Eye (tissue), 1 donor: Measurements from ENCODE around the gene COL20A1.

Source experiments
- DNase-seq: peaks from one replicate; pipeline ENCODE4 v3.0.0-alpha.2; 2015

COL20A1 gene

DNA sequence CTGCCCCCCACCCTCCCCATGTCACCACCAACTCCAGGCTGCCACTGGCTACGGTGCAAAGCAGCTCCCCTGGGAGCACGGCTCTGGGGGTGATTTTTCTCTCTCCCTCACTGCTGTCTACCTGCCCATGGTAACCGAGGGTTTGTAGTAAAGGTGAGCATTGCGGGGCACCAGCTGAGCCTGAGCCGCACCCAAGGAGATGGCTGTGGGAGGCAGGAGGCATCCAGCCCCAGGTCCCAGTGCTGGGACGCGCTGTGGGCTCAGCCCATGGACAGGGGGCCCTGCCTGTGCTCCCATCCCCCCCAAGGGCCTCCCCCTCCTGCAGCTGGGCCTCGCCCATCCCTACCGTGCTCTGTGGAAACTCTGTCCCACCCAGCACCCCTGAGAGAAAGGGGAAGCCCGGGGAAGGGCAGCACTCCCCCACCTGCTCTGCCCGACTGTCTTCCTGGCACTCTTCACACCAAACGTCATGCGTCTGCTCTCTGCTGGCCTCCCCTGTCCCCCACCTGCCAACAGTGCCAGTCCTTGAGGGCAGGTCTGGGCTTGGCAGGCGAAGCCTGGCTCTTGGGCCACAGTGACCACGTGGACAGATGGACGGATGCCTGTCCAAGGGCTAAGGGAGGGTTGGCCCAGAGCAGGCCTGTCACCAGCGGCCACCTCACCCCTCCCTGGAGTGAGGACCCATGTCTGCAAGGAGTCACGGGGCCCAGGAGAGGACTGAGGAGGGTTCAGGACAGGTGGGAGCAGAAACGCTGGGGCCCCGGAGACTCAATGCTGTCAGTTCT is 72.0 kb downstream of the COL20A1 start:
- DNase-seq = no peak

DNA sequence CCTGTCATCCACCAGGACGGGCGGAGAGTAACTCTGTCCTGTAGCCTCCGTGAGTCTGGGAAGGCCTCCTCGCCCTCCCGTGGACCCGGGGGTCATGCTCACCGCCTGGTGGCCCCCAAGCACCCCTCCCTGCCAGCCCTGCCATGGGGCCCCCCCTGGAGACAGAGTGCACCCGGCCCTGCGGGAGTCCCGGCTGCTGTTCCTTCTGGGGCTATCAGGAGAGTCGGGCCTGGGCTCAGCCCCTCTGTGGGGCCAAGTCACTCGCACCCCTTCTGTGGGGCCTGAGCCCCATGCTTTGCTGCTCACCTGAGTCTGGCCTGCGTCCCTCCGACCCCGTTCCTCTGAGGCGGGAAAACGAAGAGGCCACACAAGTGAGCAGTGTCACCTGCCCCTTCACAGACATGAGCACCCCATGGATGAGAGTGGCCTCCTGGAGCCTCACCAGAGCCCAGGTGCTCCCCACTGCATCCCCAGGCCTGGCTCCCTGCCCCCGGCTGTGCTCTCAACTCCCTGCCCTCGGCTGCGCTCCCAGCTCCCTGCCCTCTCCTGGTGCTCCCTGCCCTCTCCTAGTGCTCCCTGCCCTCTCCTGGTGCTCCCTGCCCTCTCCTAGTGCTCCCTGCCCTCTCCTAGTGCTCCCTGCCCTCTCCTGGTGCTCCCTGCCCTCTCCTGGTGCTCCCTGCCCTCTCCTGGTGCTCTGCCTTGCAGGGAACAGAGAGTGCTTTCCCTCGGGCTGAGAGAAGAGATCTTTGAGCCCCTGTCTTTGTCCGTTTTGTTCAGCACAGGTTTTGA is 72.8 kb downstream of the COL20A1 start:
- no peak for DNase-seq

DNA sequence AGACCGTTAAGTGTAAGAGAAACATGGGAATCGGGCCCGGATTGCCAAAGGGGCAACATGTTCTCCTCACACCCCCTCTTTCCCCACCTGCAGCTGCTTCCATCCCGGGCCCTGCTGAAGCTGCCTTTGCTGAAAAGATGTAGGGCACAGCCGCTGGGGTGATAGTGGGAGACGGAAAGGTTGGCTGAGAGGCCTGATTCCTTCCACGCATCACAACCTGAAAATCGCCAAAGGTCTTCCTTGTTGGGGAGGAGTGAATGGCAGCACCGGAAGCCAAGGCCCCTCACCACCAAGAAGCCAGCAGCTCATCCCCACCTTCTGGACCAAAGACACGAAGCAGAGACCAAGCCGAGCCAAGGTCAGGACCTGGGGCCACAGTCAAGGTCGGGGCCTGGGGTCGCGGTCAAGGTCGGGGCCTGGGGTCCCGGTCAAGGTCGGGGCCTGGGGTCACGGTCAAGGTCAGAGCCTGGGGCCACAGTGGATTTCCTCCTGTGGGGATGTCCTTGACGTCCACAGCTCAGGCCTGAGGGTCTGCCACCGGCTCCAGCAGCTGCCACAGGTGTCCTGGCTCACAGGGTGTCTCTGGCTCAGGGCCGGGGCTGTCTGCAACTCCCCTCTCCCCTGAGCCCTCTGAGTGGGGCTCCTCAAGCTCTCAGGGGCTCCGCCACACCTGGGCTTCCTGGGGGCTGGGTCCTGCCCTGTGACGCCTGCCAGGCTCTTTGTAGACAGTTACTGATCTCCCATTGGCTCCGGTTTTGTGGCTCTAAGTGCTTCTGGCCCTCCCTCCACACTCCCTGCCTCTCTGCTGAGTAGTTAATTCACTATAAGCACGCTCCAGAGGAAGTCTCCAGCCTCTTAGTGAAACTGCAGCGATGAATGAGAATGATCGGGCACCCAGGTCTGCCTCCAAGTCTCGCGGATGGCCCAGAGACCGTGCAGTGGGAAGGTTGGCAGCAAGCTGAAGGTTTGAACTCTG is 73.7 kb downstream of the COL20A1 start:
- DNase-seq = peak; percentile 84

DNA sequence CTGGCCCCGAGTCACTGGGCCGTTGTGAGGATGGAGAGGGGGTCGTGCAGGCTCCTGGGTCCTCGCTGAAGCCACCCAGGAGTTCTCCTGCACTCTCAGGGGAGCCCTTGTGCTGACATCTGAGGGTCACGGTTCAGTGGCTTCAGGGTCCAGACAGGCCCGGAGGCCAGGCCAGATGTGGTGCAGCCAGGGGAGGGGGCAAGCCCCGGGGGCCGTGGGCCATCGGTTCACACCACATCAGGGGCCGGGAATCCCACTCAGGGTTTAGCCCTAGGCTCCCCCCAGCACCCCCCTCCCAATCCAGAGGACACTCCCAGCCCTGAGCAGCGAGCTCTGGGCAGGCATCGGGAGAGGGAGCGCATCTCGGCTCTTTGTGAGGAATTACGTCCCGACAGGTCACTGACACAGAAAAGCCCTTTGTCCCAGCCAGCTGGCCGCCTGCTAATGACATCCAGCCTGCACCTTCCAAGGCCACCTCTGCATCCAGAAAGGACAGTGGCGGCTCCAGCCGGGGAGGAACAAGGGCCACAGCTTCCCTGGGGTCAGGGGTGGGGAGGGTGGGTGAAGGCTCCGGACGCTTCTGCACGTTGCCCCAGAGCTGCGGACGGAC is 74.6 kb downstream of the COL20A1 start:
- peak; percentile 87 for DNase-seq

DNA sequence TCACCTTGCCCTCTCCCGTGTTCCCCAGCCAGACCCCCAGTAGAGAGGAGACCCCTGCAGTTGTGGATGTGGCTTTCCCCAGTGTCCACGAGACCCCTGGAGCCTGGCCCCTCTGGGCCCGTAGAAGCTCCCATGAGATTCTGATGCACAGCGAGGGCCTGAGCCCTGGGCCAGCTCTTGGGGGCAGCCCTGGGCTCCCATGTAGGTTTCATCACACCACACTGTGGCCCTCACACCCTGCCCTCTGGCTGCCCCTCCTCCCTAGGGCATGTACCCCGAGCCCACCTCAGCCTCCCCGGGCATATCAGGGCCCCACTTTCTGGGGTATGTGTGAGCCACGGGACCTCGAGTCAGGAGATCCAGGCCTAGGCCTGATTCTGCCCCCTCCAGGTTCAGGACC is 75.2 kb downstream of the COL20A1 start:
- no peak for DNase-seq

DNA sequence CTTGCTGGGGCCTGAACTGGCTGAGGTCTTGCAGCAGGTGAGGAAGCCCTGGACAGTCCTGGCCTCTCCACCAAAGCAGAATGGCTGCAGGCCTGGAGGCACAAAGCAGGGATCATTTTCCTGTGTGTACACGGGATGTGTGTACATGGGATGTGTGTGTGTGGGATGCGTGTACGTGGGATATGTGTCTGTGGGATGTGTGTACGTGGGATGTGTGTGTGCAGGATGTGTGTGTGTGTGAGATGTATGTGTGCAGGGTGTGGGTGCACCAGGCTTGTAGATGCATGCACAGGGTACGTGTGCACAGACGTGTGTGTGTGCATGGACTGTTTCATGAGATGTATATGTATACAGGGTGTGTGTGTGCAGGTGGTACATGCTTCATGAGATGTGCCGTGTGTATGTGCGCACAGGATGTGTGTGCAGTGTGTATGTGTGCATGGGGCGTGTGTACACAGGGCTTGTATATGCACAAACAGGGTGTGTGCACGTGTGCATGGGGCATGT is 76.1 kb downstream of the COL20A1 start:
- DNase-seq = no peak

DNA sequence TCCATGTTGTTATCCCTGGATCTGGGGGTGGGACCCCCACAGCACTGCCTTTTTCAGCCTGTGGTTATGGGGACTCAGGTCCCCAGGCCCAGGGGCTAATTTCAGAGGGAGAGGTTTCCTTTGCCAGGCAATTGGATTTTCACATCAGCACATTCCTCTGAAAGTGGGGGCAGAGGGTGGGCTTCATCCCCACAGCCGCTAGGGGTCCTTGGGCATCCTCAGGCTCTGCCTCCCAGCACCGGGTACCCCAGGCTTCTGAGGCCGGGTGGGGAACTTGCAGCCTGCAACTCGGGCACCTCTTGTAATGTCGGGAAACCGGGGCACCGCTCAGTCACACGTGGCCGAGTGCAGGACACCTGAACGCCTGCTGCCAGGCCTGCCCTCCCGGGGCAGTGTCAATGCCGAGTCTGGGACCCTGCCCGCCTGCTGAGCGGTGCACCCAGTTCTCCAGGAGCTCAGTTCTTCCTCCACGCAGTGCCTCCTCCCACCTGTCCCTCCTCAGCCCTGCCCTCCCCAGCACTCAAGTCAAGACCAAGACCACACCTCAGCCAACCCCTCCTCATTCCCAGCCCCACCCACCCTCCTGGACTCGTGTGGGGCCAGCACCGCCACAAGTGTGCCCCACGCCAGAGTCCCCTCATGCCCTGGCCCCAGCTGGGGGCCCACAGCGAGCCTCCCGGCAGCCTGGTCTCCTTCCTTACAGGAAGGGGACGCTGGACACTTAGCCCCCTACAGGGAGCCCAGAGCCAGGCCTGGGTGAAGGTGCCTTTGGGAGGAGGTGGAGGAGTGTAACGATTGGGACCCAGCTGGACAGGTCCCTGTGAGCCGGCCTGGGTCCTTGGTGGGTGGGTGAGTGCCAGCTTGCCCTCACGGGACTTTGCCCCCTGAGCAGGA is 77.0 kb downstream of the COL20A1 start:
- no peak for DNase-seq

DNA sequence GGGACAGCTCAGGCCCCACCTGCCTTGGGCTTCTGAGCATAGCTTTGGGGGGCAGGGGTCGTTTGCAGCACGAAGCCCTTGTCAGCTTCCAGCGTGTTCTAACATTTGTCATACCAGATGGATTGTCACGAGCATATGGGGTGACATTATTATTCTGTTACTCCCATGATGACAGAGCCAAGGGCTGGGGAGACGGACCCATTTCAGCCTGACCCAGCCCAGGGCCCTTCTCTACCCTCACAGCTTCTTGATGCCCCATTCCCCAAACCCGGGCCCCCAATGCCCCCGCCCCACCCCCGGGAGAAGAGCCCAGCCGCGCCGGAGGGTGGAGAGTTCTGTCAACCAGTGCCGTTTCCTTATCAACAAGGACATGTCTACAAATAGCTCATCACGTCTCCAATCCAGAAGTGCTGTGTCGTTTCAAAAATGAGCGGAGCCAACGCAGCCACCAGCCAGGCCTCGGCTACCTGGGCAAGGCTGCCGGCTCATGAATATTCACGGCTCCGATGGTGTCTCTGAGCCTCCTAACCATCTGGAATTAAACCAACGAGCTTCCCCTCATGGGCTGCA is 77.7 kb downstream of the COL20A1 start:
- DNase-seq = no peak

DNA sequence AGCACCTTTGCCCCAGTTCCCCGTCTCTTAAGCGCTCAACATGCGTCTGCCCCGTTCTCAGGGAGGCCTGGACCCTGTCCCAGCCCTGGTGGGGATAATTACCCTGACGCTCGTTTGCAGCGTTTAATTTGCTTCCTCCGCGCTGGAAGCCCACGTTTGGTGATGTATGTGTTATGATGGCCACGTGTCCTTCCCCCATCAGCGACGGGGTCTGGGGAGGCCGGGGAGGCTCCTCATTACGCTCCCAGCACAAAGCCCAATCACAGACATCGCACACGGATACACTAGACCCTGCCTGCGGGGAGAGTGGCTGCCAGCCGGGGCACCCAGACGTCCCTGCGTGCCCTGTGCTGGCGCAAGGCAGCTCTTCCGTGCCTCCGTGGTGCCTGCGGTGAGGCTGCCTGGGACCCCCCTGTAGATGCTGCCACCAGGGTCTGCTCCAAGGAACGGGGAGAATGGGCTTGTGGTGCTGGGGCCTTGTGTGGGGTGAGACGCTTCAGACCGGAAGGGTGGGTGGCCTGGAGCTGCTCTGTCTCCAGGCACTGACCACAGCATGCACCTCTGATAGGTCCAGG is 78.4 kb downstream of the COL20A1 start:
- DNase-seq = peak; percentile 45

DNA sequence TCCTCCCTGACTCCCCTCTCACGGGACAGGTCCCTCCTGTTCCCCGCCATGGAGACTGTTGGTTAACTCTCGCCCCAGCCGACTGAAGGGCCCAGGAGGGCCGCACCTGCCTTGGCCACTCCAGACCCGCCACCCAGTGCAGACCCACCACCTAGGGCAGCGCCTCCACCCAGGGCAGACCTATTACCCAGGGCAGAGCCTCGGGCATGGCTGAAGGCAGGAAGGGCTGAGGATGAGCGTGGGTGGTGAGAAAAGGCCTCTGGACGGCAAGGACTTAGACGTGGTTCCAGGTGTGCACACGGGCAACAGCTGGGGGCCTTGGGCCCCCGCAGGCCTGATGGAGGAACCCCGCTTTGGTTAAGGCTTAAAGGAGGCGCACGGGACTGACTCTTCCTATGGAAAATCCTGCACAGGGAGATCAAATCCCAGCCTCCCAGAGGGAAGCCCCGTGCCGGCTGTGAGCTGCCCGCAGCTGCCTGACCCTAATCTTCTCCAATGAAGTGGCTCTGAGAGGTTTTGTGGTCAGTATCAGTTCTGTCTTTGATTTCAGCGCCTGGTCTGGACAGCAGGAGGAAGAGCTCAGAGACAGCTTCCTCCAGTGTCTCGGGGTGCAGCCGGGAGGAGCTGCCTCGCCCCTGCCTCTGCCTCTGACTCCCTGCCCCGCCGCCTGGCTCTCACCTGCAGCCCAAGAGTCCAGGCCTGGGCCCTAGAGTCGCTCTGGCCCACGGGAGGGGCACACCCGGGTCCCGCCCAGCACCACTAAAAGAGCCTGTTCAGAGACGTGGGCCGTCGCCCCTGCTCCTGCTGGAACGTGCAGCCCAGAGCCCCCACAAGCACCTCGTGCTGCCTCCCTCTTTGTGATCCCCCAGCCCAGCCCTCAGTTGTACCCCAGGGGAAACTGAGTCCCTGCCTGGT is 80.2 kb downstream of the COL20A1 start:
- DNase-seq = no peak

DNA sequence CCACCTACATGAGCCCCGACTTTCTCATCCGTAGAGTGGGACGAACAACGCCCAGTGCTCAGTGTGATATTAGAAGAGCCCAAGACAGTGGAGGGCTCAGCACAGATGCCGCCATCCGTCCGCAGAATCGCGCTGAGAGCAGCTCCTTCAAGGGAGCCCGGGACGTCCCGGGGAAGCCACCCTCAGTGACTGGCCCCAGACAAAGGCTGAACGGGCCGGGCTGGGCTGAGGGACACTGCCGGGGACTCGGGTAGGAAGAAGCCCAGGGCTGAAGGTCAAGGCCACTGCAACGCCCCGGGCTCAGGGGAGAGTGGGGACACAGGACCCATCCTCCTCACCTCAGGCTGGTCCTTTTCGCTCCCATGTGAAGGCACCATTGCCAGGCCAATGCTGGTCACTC is 81.0 kb downstream of the COL20A1 start:
- DNase-seq = no peak

DNA sequence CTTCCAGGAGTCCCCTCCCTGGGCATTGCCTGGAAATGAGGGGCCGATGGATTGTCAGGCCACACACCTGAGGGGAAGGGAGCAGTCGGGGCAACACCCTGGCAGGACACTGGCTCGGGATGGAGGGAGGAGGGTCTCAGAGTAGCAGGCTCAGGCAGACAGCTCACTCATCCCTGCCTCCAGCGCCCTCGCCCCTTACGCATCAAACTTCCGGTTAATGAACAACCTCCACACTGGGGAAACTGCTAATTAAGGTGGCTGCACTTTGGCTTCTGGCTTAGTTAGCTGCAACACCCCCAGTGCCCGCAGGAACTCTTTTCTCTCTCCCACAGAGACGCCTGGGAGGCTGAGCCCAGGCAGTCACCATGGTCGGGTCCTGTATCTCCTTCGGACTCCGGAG is 81.5 kb downstream of the COL20A1 start:
- DNase-seq = no peak

DNA sequence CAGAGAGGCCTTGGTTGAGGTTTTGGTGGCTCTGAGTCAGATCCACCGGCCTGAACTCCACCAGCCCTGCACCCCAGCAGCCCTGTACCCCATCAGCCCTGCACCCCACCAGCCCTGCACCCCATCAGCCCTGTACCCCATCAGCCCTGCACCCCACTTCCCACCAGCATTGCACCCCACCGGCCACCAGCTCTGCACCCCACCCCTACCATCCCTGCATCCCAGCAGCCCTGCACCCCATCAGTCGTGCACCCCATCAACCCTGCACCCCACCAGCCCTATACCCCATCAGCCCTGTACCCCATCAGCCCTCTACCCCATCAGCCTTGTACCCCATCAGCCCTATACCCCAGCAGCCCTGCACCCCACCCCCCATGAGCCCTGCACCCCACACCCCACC is 82.5 kb downstream of the COL20A1 start:
- no peak for DNase-seq

DNA sequence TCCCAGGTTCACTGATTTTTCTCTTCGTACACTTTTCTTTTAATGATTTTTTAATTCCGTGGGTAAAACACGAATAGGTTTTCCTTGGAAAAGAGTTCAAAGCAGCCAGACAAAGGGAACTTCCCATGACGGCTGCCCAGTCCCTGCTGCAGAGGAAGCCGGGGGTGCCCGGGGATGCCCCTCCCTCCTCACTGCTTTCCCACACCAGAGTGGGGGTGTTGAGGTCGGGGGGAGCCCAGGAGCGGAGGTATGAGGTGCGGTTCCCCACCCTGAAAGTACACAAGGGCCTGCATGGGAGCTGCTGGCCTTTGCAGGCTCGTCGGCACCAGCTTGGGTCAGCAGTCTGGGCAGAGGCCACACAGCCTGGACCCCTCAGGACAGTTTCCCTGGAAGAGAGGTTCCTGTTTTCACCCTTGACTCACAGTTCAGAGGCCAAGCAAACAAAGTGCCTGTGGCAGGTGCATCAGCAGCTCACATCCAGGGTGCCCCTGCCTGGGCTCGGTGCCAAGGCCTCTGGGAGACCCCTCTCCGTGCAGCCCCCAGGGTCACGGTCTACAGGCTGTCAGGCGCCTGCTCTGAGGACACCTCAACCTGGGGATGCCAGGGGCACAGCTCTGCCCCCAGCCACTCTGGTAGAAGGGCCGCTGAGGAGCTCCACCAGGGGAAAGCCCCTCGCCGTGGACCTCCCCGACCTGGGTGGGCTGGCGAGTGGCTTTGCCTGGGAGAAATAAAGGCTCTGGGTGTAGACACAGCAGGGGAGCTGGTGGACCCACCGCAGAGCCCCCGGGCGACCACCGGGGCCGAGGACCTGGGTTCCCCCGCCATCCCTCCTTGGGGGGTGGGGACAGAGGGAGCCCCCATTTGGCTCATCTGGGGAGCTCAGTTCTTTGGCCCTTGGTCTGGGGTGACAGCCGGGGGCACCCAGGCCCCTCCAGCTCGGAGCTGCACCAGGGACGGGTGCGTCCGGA is 83.6 kb downstream of the COL20A1 start:
- no peak for DNase-seq

DNA sequence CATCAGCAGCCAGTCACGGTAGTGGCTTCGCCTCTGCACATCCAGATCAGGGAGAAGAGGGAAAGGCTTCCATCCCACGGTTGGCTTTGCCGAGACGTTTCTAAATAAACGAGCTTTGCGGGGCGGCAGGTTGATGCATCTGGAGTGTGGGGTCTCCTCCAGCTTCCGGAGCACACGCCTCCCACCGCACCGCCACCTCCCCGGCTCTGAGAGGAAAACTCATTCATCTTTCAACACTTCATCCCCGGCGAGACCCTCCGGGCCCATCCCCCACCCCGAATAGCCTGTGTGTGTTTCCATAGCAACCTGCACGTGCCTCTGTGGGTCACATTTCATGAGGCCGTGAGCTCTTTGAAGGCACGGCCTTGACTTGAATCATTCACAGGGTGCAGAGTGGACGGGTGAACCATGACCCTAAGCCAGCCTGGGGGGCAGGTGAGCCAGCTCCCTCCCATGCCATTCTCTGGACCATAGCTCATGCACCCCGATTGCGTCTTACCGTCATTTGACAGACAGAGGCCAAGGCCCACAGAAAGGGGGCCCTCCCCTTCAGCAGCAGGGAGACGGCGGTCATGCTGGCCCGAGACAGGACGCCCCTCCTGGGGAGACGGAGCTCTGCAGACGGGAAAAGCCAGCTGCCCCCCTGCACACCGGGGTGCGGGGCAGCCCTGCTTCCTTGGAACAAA is 84.4 kb downstream of the COL20A1 start:
- peak; percentile 96 for DNase-seq

DNA sequence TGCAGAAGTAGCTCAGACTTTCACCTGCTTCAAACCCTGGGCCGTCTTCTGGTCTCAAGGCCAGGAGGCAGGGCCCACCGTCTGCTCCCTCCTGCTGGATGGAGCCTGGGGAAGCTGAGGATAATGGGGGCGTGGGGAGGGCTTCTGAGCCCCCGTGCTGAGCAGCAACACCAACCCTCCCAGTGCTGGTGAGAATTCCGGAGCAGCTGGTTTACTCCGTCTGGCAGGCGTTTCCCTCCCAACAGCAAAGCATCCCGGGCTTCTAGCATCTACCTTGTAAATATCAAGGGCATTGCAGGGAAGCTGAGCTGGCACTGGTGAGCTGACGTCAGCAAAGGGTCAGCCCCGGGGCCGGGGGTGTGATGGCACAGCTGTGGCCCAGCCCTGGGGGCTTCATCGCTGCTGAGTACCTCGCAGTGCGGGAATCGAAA is 85.0 kb downstream of the COL20A1 start:
- DNase-seq = peak; percentile 85

DNA sequence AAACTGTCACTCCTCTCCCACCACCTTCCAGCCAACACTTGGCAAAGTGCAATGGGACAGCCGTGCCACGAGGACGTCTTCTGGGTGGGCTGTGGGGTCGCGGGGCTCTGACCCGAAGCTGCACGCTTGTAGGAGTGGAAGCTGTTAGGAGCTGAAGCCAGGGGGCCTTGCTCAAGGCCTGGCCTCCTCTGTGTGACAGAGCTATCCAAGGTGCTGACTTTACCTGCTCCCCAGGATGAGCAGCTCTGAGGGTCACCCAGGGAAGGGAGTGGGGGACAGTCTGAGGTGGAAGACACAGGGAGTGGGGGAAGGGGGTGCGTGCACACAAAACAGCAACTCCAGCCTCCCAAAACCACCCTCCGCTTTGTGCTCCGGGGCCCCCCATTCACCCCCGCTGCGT is 85.6 kb downstream of the COL20A1 start:
- DNase-seq = peak; percentile 49

DNA sequence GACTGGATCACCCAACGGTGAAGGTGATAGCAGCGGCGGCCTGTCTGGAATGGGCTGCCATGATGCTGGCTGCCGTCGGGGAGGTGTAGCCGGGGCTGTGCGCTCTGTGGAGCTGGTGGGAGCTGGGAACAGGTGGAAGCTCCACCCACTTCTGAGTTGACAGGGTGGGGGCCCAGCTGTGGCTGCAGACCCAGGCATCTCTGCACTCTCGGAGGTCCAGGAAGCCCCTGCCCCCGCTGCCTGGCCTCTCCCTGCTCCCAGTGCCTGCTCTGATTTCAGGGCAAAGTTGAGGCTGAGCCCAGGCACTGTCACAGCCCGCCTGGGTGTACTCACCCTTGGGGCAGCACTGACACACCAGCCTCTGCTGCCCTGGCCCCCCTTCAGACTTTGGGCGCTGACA is 86.3 kb downstream of the COL20A1 start:
- no peak for DNase-seq
